Stimulated activated memory B cell treated with anti-CD40 and anti-IgM and Interleukin-4, amounts not matched to agents 10 μg/mL and 1 μg/mL and 100 μg/mL, for 72 hours (primary cell): ENCODE results near the gene CDHR2.

Experiments used
- ATAC-seq: fragments of 150-1000 bp; cut with Tn5 transposase; 2 replicates; pipeline ENCODE4 v1.10.0; 2021
- H3K27ac Mint-ChIP-seq: one replicate; pipeline ENCODE4 v1.8.0; 2022; ENCODE audit warnings: mild to moderate bottlenecking, mixed read lengths
- H3K27me3 Mint-ChIP-seq: one replicate; pipeline ENCODE4 v1.8.0; 2022; ENCODE audit warnings: mixed read lengths
- H3K36me3 Mint-ChIP-seq: one replicate; pipeline ENCODE4 v1.8.0; 2022; ENCODE audit warnings: mixed read lengths
- H3K4me1 Mint-ChIP-seq: one replicate; pipeline ENCODE4 v1.8.0; 2022; ENCODE audit warnings: mixed read lengths
- H3K4me3 Mint-ChIP-seq: one replicate; pipeline ENCODE4 v1.8.0; 2022; ENCODE audit warnings: mild to moderate bottlenecking, moderate library complexity, mixed read lengths
- H3K9me3 Mint-ChIP-seq: one replicate; pipeline ENCODE4 v1.8.0; 2022; ENCODE audit warnings: mixed read lengths

CDHR2 gene

GRCh38 chr5:176632745-176633144 lies 83.6 kb downstream of the CDHR2 start:
- H3K9me3 Mint-ChIP-seq: no peaks in the 10 kb centered on the region
- no peak overlapping the region for H3K4me3 Mint-ChIP-seq
- ATAC-seq: no peak
- peaks cover 32% of the 10 kb centered on the region for H3K27me3 Mint-ChIP-seq
- no peaks in the 10 kb centered on the region for H3K36me3 Mint-ChIP-seq
- no peak overlapping the region for H3K27ac Mint-ChIP-seq
- H3K4me1 Mint-ChIP-seq: peaks cover 42% of the 10 kb centered on the region

GRCh38 chr5:176633598-176633997 lies 84.5 kb downstream of the CDHR2 start:
- peak overlapping the region; percentile 18 for H3K27ac Mint-ChIP-seq
- no peaks in the 10 kb centered on the region for H3K9me3 Mint-ChIP-seq
- H3K27me3 Mint-ChIP-seq: peaks cover 28% of the 10 kb centered on the region
- peaks cover 34% of the 10 kb centered on the region for H3K4me1 Mint-ChIP-seq
- peak; percentile 52 for ATAC-seq
- H3K36me3 Mint-ChIP-seq: no peaks in the 10 kb centered on the region
- peak overlapping the region; percentile 49 for H3K4me3 Mint-ChIP-seq

GRCh38 chr5:176636426-176636825 lies 87.3 kb downstream of the CDHR2 start:
- ATAC-seq: no peak
- no peak overlapping the region for H3K4me3 Mint-ChIP-seq
- H3K4me1 Mint-ChIP-seq: peaks cover 19% of the 10 kb centered on the region
- H3K9me3 Mint-ChIP-seq: no peaks in the 10 kb centered on the region
- H3K27me3 Mint-ChIP-seq: peaks cover 18% of the 10 kb centered on the region
- H3K36me3 Mint-ChIP-seq: no peaks in the 10 kb centered on the region
- no peak overlapping the region for H3K27ac Mint-ChIP-seq

GRCh38 chr5:176637556-176637955 lies 88.4 kb downstream of the CDHR2 start:
- no peak overlapping the region for H3K4me3 Mint-ChIP-seq
- peaks cover 19% of the 10 kb centered on the region for H3K4me1 Mint-ChIP-seq
- no peak overlapping the region for H3K27ac Mint-ChIP-seq
- H3K9me3 Mint-ChIP-seq: no peaks in the 10 kb centered on the region
- no peak for ATAC-seq
- peaks cover 14% of the 10 kb centered on the region for H3K27me3 Mint-ChIP-seq
- H3K36me3 Mint-ChIP-seq: no peaks in the 10 kb centered on the region

GRCh38 chr5:176638437-176638836 lies 89.3 kb downstream of the CDHR2 start:
- H3K36me3 Mint-ChIP-seq: no peaks in the 10 kb centered on the region
- no peaks in the 10 kb centered on the region for H3K9me3 Mint-ChIP-seq
- H3K27me3 Mint-ChIP-seq: peaks cover 14% of the 10 kb centered on the region
- H3K4me1 Mint-ChIP-seq: peaks cover 17% of the 10 kb centered on the region
- no peak overlapping the region for H3K4me3 Mint-ChIP-seq
- no peak overlapping the region for H3K27ac Mint-ChIP-seq
- ATAC-seq: no peak

GRCh38 chr5:176639208-176639607 lies 90.1 kb downstream of the CDHR2 start:
- no peak for ATAC-seq
- no peaks in the 10 kb centered on the region for H3K36me3 Mint-ChIP-seq
- H3K9me3 Mint-ChIP-seq: no peaks in the 10 kb centered on the region
- no peak overlapping the region for H3K4me3 Mint-ChIP-seq
- no peak overlapping the region for H3K27ac Mint-ChIP-seq
- H3K4me1 Mint-ChIP-seq: peaks cover 9% of the 10 kb centered on the region
- H3K27me3 Mint-ChIP-seq: peaks cover 19% of the 10 kb centered on the region

- Mint-ChIP-seq H3K9me3 (no peaks in the 10 kb centered on the region), H3K4me3 (no peak overlapping the region), H3K36me3 (no peaks in the 10 kb centered on the region), H3K27ac (no peak overlapping the region), H3K27me3 (peaks cover 19% of the 10 kb centered on the region), H3K4me1 (peaks cover 4% of the 10 kb centered on the region)
- ATAC-seq: no peak
Measured at GRCh38 chr5:176639981-176640380, 90.8 kb downstream of the CDHR2 start.

- Mint-ChIP-seq H3K4me1 (no peaks in the 10 kb centered on the region), H3K27me3 (peaks cover 19% of the 10 kb centered on the region), H3K27ac (no peak overlapping the region), H3K4me3 (no peak overlapping the region), H3K36me3 (no peaks in the 10 kb centered on the region), H3K9me3 (no peaks in the 10 kb centered on the region)
- no peak for ATAC-seq
Measured at GRCh38 chr5:176640616-176641015, 91.5 kb downstream of the CDHR2 start.

GRCh38 chr5:176642675-176643490 lies 93.7 kb downstream of the CDHR2 start:
- Mint-ChIP-seq H3K27ac (no peak overlapping the region), H3K4me1 (peaks cover 11% of the 10 kb centered on the region), H3K27me3 (peaks cover 8% of the 10 kb centered on the region), H3K36me3 (no peaks in the 10 kb centered on the region), H3K4me3 (no peak overlapping the region), H3K9me3 (no peaks in the 10 kb centered on the region)
- no peak for ATAC-seq

GRCh38 chr5:176643491-176644219 lies 94.5 kb downstream of the CDHR2 start:
- Mint-ChIP-seq H3K36me3 (no peaks in the 10 kb centered on the region), H3K4me3 (no peak overlapping the region), H3K27me3 (peaks cover 5% of the 10 kb centered on the region)

GRCh38 chr5:176644294-176644693 lies 95.2 kb downstream of the CDHR2 start:
- Mint-ChIP-seq H3K4me3 (no peak overlapping the region), H3K4me1 (peaks cover 23% of the 10 kb centered on the region), H3K9me3 (no peaks in the 10 kb centered on the region), H3K27ac (no peak overlapping the region), H3K27me3 (peaks cover 5% of the 10 kb centered on the region), H3K36me3 (no peaks in the 10 kb centered on the region)
- no peak for ATAC-seq

More at GRCh38 chr5:176643491-176644219, 94.5 kb downstream of the CDHR2 start:
- no peak for ATAC-seq
- Mint-ChIP-seq H3K4me1 (peaks cover 17% of the 10 kb centered on the region), H3K9me3 (no peaks in the 10 kb centered on the region), H3K27ac (no peak overlapping the region)

- Mint-ChIP-seq H3K9me3 (no peaks in the 10 kb centered on the region), H3K4me3 (no peak overlapping the region), H3K36me3 (no peaks in the 10 kb centered on the region), H3K27ac (no peak overlapping the region), H3K4me1 (peaks cover 28% of the 10 kb centered on the region), H3K27me3 (peaks cover 5% of the 10 kb centered on the region)
- no peak for ATAC-seq
Measured at GRCh38 chr5:176644878-176645670, 95.9 kb downstream of the CDHR2 start.
